ENCODE results near the gene DMRT1. TPM values are rescaled to one million over a fixed set of nuclear protein-coding genes. Genes with fewer than 3 reads are reported as not detected.
"Not testable (repeated sequence)": the region's sequence is repeated elsewhere in the genome, so short reads cannot be mapped to it uniquely, and the experiment has no call there.

DMRT1 gene
- total and polyA plus RNA-seq, 3 donors from 2014 or later = 54.4 to 128 (median 93.4) TPM

DNA sequence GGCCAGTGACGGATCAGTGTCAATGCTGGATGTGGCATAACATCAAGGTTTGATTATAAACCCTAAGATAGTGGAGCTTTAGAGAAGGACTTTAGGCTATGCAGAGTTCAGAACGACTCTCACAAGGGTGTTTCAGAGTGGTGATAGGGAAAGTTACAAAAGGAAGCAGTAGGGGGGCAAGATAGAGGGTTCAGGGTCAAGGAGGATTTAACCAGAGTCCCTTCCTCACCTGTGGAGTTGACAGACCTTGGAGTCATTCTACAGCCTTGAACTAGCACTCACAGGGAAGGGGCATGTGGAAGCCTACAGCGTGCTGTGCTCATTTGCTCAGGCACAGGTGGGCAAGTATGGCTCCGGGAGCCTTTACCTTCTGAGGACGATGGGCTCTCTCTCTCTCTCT is 7.9 kb downstream of the DMRT1 start:
- no peak for DNase-seq
- Histone ChIP-seq H3K36me3 (ENCODE audit: low read depth, missing control alignments) (no peaks in the 10 kb centered on the region), H3K27me3 (no peaks in the 10 kb centered on the region), H3K9me3 (no peaks in the 10 kb centered on the region), H3K4me3 (no peak overlapping the region), H3K4me1 (peaks cover 6% of the 10 kb centered on the region), H3K27ac (no peak overlapping the region)
- intact Hi-C loops (cut with DNase I; ENCODE audit: low total_unique reads) = no loop called here
- no peak for TF ChIP-seq CTCF (IDR thresholded peaks at IDR 0.05)
- no peak for TF ChIP-seq POLR2A (IDR thresholded peaks at IDR 0.05)
- WGBS, 2 donors = 79 to 81% methylated on average over 5 of the region's 5 CpGs

DNA sequence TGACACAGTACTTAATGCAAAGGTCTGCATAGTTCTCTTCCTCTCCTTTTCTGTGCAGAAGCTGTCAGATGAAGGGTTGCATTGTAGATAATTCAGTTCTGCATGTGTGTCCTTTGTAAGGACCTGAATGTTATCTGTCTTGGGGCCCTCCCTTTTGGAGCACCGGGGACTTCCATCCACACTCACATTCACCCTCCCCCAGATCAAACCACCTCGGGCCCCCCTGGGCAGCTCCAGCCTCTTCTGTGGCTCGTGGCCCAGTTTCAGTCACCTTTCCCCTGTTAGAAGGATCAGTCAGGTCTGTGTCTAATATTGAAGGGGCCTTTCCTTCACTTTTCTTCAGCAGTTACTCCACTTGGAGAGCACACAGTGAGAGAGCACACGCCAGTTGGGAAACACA is 11.0 kb downstream of the DMRT1 start:
- 30 to 56% methylated on average over 4 of the region's 4 CpGs for WGBS, 2 donors
- intact Hi-C loops (cut with DNase I; ENCODE audit: low total_unique reads) = no loop called here

DNA sequence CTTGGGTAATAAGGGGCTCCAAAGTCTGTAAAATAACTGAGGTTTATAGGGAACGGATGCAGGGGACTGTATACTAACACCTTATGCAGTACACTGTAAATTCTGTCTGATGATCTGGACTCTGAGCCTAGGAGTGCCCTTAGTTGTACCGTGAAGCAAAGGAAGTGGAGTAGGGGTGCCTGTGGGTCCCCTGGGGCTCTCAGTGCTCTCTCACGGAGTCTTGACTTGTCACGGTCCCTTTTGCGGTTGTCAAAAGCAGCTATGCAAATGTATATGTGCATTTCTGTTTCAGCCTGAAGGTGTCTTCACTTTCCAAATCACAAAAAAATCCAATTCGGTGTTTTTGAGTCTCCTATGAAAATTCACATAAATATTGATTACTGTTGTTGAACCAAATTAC is 17.8 kb downstream of the DMRT1 start:
- intact Hi-C loops (cut with DNase I; ENCODE audit: low total_unique reads) = no loop called here
- no peaks in the 10 kb centered on the region for H3K4me1 ChIP-seq
- no peaks in the 10 kb centered on the region for H3K36me3 ChIP-seq (ENCODE audit: low read depth, missing control alignments)
- no peaks in the 10 kb centered on the region for H3K27me3 ChIP-seq
- no peak overlapping the region for H3K4me3 ChIP-seq
- DNase-seq = no peak
- no peak overlapping the region for H3K27ac ChIP-seq
- 77 to 87% methylated on average over 6 of the region's 6 CpGs for WGBS, 2 donors
- no peaks in the 10 kb centered on the region for H3K9me3 ChIP-seq
- TF ChIP-seq POLR2A (IDR thresholded peaks at IDR 0.05) (no peak), CTCF (IDR thresholded peaks at IDR 0.05) (no peak)

More for the DNA sequence above, 11.0 kb downstream of the DMRT1 start:
- H3K27ac ChIP-seq = no peak overlapping the region
- H3K27me3 ChIP-seq = no peaks in the 10 kb centered on the region
- no peaks in the 10 kb centered on the region for H3K36me3 ChIP-seq (ENCODE audit: low read depth, missing control alignments)
- no peaks in the 10 kb centered on the region for H3K9me3 ChIP-seq
- H3K4me3 ChIP-seq = no peak overlapping the region
- H3K4me1 ChIP-seq = peaks cover 6% of the 10 kb centered on the region
- TF ChIP-seq POLR2A (IDR thresholded peaks at IDR 0.05) = no peak
- no peak for TF ChIP-seq CTCF (IDR thresholded peaks at IDR 0.05)
- peak; percentile 65 for DNase-seq

- H3K27me3 ChIP-seq = no peaks in the 10 kb centered on the region
- no peaks in the 10 kb centered on the region for H3K9me3 ChIP-seq
- H3K36me3 ChIP-seq (ENCODE audit: low read depth, missing control alignments) = no peaks in the 10 kb centered on the region
- no peak overlapping the region for H3K4me3 ChIP-seq
- intact Hi-C loops (cut with DNase I; ENCODE audit: low total_unique reads) = no loop called here
- no peak for DNase-seq
- WGBS, 2 donors = 71 to 73% methylated on average over 4 of the region's 4 CpGs
- no peaks in the 10 kb centered on the region for H3K4me1 ChIP-seq
- TF ChIP-seq CTCF (IDR thresholded peaks at IDR 0.05) (no peak), POLR2A (IDR thresholded peaks at IDR 0.05) (no peak)
- no peak overlapping the region for H3K27ac ChIP-seq
These were observed 19.2 kb downstream of the DMRT1 start for GRCh38 chr9:860706-861105.

DNA sequence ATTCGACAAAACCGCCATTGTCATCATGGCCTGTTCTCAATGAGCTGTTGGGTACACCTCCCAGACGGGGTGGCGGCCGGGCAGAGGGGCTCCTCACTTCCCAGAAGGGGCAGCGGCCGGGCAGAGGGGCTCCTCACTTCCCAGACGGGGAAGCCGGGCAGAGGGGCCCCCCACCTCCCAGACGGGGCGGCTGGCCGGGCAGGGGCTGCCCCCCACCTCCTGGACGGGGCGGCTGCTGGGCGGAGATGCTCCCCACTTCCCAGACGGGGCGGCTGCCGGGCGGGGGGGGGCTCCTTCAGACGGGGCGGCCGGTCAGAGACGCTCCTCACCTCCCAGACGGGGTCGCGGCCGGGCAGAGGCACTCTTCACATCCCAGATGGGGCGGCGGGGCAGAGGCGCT is 20.0 kb downstream of the DMRT1 start:
- H3K4me3 ChIP-seq; H3K9me3 ChIP-seq; H3K4me1 ChIP-seq; H3K27ac ChIP-seq; H3K36me3 ChIP-seq (ENCODE audit: low read depth, missing control alignments); DNase-seq; H3K27me3 ChIP-seq; intact Hi-C loops (cut with DNase I; ENCODE audit: low total_unique reads): not testable (repeated sequence)
- 69 to 97% methylated on average over 10 to 25 of the region's 30 CpGs for WGBS, 2 donors
